HUDEP-2 (cell line): ENCODE data around the gene TREML1.
"Not testable (repeated sequence)": the region's sequence is repeated elsewhere in the genome, so short reads cannot be mapped to it uniquely, and the experiment has no call there.

Experiments used
- DNase-seq, 76 experiments: peaks; one replicate each; lab custom pipeline; 2025; ENCODE audit not compliant: unreplicated experiment in 76 of 76; lab: John Stamatoyannopoulos, UW

Gene TREML1

GRCh38 chr6:41155132-41155805, 1.1 kb upstream of the TREML1 start:
- no peak for DNase-seq

GRCh38 chr6:41153451-41153850, 696 bp downstream of the TREML1 start:
- DNase-seq = no peak

- no peak for DNase-seq
Observed at GRCh38 chr6:41150671-41151070, 3.5 kb downstream of the TREML1 start.

- DNase-seq = no peak
Observed at GRCh38 chr6:41147917-41148316, 6.2 kb downstream of the TREML1 start.

GRCh38 chr6:41136911-41137310, 17.2 kb downstream of the TREML1 start:
- DNase-seq = no peak

- DNase-seq = no peak
Observed at GRCh38 chr6:41135062-41135832, 18.9 kb downstream of the TREML1 start.

- no peak for DNase-seq
Observed at GRCh38 chr6:41132254-41132653, 21.9 kb downstream of the TREML1 start.

GRCh38 chr6:41125282-41125681, 28.9 kb downstream of the TREML1 start:
- DNase-seq = no peak

- DNase-seq = no peak
Observed at GRCh38 chr6:41122918-41123317, 31.2 kb downstream of the TREML1 start.

- no peak for DNase-seq
Observed at GRCh38 chr6:41122373-41122772, 31.8 kb downstream of the TREML1 start.

GRCh38 chr6:41120058-41120457, 34.1 kb downstream of the TREML1 start:
- no peak for DNase-seq

- DNase-seq = no peak
Observed at GRCh38 chr6:41119508-41119907, 34.6 kb downstream of the TREML1 start.

GRCh38 chr6:41115027-41115426, 39.1 kb downstream of the TREML1 start:
- DNase-seq = not testable (repeated sequence)

- no peak for DNase-seq
Observed at GRCh38 chr6:41111017-41111416, 43.1 kb downstream of the TREML1 start.

- no peak for DNase-seq
Observed at GRCh38 chr6:41103847-41104246, 50.3 kb downstream of the TREML1 start.

- DNase-seq = no peak
Observed at GRCh38 chr6:41100871-41101287, 53.3 kb downstream of the TREML1 start.
